ENCODE data around the gene DPP10.

The DPP10 gene

DNA sequence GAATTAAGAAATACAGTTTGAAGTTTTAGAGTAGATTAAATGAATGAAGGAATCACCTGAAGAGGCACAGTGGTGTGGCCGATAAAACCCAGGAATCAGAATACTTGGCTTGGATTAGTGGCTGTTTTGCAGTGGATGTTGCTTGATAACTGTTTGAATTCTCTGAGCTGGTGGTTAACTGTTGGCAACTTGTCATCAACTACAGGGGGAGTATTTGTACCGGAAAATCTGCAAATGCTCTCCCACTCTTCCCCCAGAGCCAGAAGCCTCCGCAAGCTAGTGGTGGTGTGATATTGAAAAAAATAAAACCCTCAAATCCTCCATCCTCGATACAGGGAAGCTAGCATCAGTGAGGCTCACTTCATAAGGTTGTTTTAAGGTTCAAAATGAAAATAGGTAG, 326.7 kb downstream of the DPP10 start:
- POLR2A ChIA-PET = no interaction called here
- no peak for DNase-seq (ENCODE audit: low read depth, low spot score)
- no peak overlapping the region for H3K4me3 ChIP-seq (ENCODE audit: low read depth, low read length)
- TF ChIP-seq, protein P1, sequence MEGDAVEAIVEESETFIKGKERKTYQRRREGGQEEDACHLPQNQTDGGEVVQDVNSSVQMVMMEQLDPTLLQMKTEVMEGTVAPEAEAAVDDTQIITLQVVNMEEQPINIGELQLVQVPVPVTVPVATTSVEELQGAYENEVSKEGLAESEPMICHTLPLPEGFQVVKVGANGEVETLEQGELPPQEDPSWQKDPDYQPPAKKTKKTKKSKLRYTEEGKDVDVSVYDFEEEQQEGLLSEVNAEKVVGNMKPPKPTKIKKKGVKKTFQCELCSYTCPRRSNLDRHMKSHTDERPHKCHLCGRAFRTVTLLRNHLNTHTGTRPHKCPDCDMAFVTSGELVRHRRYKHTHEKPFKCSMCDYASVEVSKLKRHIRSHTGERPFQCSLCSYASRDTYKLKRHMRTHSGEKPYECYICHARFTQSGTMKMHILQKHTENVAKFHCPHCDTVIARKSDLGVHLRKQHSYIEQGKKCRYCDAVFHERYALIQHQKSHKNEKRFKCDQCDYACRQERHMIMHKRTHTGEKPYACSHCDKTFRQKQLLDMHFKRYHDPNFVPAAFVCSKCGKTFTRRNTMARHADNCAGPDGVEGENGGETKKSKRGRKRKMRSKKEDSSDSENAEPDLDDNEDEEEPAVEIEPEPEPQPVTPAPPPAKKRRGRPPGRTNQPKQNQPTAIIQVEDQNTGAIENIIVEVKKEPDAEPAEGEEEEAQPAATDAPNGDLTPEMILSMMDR (IDR thresholded peaks at IDR 0.05; ENCODE audit: insufficient read depth, low read length, missing control alignments) = no peak
- CTCF ChIA-PET = no interaction called here

DNA sequence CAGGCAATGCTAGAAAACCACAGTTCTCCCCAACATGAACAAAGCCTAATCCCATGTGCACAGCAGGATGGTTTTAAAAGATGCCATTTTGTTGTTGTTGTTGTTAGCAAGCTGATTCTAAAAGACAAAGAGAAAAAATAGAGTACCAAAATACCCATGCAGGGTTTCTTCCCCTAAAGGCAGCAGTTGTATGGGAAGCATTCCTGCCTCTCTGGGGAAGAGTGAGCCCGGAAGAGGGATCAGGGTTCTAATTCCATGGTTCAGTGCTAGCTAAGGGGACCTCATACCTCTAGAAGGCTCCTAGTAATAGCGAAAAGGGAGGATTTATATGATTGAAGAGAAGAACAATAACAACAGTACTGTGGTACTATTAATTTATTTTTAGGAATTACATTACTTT, 327.6 kb downstream of the DPP10 start:
- no peak for DNase-seq (ENCODE audit: low read depth, low spot score)
- ChIA-PET CTCF (no interaction called here), POLR2A (no interaction called here)
- TF ChIP-seq, protein P1 (IDR thresholded peaks at IDR 0.05; ENCODE audit: insufficient read depth, low read length, missing control alignments) = no peak
- no peak overlapping the region for H3K4me3 ChIP-seq (ENCODE audit: low read depth, low read length)

DNA sequence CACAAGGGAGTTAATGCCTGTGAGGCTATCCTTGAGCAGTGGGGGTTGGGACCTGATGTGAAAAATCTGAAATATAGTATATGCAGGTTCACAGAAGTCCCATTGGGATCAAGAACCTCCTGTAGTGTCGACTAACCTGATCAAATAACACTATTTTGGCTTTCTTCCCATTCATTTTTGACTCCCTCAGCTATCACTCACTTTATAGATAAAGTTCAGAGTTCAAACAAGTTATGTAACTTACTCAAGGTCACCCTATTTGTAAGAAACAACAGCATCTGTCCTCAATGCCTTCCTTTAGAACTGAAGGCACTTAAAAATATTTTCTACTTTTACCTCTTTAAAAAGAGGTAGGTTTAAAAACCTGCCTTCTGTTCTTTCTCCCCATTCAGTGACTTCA, 341.6 kb downstream of the DPP10 start:
- H3K4me3 ChIP-seq (ENCODE audit: low read depth, low read length) = no peak overlapping the region
- POLR2A ChIA-PET = no interaction called here
- no peak for DNase-seq (ENCODE audit: low read depth, low spot score)
- CTCF ChIA-PET = no interaction called here
- TF ChIP-seq, protein P1 (IDR thresholded peaks at IDR 0.05; ENCODE audit: insufficient read depth, low read length, missing control alignments) = no peak

DNA sequence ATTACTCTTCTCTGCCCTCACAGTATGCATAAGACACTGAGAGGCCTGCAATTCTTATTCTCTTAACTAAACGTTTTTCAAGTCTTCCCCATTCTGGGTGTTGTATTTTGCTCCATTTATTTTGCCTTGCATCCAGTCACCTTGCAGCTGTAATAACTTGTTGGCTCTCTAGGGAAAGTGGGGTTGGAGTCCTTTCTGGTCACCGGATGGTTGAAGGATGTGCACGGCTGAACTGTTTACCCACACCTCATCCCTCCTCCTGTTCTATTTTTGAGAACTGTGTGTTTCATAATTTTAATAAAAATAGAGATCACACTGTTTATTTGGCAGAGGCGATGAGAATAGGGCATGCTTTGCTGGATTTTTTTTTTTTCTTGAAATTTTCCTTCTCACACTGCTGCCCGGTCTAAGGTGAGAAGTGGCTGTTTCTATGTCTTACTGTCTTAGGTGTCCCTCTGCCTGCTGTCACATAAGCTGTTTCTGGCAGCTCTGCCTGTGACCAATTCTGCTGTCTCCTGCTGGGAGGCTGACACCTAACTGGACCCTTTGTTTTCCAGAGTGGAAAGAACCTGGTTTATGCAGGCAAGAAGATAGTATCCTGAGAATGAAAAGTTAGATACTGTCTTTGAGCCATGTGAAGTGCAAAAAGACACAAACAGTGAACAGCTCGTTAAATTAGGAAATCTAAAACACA, 342.6 kb downstream of the DPP10 start:
- H3K4me3 ChIP-seq (ENCODE audit: low read depth, low read length) = no peak overlapping the region
- DNase-seq (ENCODE audit: low read depth, low spot score) = no peak
- ChIA-PET POLR2A (no interaction called here), CTCF (no interaction called here)
- TF ChIP-seq, protein P1 (IDR thresholded peaks at IDR 0.05; ENCODE audit: insufficient read depth, low read length, missing control alignments) = no peak

DNA sequence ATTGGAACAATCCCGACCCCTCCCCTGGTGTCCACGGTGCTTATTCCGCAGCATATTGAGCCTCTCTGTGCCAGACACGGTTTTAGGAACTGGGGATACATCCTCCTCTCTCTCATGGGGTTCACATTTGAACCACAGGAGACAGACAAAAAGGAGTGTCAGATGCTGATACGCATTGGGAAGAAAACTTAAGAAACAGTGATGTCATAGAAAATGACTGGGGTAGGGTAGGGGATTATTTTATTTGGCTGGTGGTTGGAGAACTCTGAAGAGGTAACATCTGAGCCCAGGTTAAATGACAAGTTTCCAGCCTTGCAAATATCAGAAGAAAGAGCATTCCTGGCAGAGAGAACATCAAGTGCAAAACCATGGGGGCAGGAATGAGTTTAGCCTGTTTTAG, 344.5 kb downstream of the DPP10 start:
- ChIA-PET POLR2A (no interaction called here), CTCF (no interaction called here)
- TF ChIP-seq, protein P1 (IDR thresholded peaks at IDR 0.05; ENCODE audit: insufficient read depth, low read length, missing control alignments) = no peak
- no peak overlapping the region for H3K4me3 ChIP-seq (ENCODE audit: low read depth, low read length)
- no peak for DNase-seq (ENCODE audit: low read depth, low spot score)

DNA sequence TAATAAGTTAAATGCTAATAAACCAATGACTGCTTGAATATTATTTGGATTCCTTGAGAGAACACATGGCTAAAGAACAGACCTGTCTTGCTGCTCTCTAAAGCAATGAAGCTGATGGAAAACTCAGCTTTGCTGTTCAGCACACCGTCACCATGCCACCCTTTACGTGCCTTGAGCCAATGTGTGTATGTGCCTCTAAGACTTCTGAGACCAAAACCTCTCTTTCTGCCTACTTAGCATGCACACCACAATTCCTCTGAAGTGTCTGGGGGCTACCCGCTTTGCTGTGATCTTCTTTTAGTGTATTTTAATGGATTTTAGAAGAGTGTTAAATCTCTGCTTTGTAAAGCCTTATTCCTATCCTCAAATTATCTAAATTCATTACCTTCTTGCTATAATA, 345.0 kb downstream of the DPP10 start:
- no peak for DNase-seq (ENCODE audit: low read depth, low spot score)
- H3K4me3 ChIP-seq (ENCODE audit: low read depth, low read length) = no peak overlapping the region
- CTCF ChIA-PET = no interaction called here
- TF ChIP-seq, protein P1 (IDR thresholded peaks at IDR 0.05; ENCODE audit: insufficient read depth, low read length, missing control alignments) = no peak
- POLR2A ChIA-PET = no interaction called here

All from AG04449 (cell line).